Camera-type eye (tissue), 1 donor: ENCODE measurements around the gene PDCD6IP. TPM values are rescaled to one million over a fixed set of nuclear protein-coding genes. Genes with fewer than 3 reads are reported as not detected.

ENCODE experiments used
- total RNA-seq: library from RNA; depleted of rRNA; stranded (reverse); fragments of >200 nt; gene quantifications from one replicate; pipeline ENCODE4 v1.2.3, GENCODE V29; 2014

Gene PDCD6IP
- total RNA-seq: 280 TPM

GRCh38 chr3:33798418-33799201, at the start of gene PDCD6IP:
Gene PDCD6IP, plus strand, starts transcription at chr3:33798630. Its CDS starts 99 bp downstream, at chr3:33798729.

Other genes starting within 250 kb of the PDCD6IP start
- gene CLASP2, start 80.4 kb upstream of the PDCD6IP start, total RNA-seq: 556 TPM